Stimulated activated CD4-positive, alpha-beta T cell treated with anti-CD3 and anti-CD28 coated beads, TNF-alpha, amount 100 ng/mL, for 24 hours (primary cell): ENCODE data around the gene POLA1.
"Not testable (repeated sequence)": the region's sequence is repeated elsewhere in the genome, so short reads cannot be mapped to it uniquely, and the experiment has no call there.

Experiments used
- DNase-seq, 3 experiments: peaks; one replicate each; pipeline ENCODE4 v3.0.0-alpha.2; 2020; ENCODE audit warnings: low read depth in 3 of 3

The POLA1 gene, protein sequence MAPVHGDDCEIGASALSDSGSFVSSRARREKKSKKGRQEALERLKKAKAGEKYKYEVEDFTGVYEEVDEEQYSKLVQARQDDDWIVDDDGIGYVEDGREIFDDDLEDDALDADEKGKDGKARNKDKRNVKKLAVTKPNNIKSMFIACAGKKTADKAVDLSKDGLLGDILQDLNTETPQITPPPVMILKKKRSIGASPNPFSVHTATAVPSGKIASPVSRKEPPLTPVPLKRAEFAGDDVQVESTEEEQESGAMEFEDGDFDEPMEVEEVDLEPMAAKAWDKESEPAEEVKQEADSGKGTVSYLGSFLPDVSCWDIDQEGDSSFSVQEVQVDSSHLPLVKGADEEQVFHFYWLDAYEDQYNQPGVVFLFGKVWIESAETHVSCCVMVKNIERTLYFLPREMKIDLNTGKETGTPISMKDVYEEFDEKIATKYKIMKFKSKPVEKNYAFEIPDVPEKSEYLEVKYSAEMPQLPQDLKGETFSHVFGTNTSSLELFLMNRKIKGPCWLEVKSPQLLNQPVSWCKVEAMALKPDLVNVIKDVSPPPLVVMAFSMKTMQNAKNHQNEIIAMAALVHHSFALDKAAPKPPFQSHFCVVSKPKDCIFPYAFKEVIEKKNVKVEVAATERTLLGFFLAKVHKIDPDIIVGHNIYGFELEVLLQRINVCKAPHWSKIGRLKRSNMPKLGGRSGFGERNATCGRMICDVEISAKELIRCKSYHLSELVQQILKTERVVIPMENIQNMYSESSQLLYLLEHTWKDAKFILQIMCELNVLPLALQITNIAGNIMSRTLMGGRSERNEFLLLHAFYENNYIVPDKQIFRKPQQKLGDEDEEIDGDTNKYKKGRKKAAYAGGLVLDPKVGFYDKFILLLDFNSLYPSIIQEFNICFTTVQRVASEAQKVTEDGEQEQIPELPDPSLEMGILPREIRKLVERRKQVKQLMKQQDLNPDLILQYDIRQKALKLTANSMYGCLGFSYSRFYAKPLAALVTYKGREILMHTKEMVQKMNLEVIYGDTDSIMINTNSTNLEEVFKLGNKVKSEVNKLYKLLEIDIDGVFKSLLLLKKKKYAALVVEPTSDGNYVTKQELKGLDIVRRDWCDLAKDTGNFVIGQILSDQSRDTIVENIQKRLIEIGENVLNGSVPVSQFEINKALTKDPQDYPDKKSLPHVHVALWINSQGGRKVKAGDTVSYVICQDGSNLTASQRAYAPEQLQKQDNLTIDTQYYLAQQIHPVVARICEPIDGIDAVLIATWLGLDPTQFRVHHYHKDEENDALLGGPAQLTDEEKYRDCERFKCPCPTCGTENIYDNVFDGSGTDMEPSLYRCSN (N-terminal part only)

DNA sequence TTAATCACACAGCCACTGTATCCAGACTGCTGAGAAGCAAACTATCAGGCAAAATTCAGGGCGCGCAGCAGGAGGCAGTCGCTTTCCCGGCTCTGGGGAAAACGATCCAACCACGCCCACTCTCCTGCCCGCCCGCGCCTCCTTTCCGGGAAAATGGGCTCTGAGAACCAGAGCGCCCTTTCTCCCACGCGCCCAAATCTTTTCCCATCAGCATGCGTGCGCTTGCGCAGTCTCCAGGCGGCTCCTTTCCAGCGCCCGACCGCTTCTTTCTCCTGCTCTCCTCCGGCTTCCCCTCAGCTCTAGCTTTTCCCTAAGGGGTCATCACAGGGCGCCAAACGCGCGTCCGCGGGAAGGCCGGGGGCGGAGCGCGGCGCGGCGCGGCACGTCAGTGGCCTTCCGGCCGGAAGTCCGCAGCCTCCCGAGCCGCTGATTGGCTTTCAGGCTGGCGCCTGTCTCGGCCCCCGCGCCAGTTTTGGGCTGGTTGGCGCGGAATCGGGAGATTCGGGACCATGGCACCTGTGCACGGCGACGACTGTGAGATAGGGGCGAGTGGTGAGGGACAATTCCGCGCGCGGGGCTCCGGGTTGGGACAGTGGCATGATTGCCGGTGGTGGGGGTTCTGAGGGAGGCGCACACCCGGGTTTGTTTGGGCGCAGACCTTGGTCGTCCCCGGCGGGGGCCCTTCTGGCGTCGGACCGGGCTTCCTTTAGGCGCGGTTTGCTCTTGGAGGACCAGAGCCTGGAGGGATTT is at the start of gene POLA1:
Gene POLA1 (plus strand): TSS at position 466 of the 750 bp plus-strand sequence. CDS start 44 bp downstream, at position 510.
- peak; percentile 59 to 83 (median 66) for DNase-seq

DNA sequence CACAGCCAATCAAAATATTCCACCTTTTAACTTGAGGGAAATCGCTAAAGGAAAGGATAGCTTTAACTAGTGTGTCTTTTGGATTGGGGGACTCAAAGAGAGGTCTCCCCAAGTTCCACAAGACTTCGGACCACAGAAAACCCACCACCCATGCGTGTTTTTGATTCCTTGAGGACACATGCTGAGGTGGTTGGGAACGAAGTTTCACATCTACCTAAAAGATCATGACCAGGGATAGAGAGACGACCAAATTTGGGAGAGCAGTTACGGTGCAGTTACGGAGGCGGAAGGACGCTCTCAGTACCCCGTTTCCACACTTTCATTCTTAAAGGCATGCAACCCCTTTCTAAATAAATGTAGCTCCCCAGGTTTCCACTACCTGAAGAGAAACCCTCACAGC is 47.7 kb upstream of the POLA1 start:
- DNase-seq, result no peak

DNA sequence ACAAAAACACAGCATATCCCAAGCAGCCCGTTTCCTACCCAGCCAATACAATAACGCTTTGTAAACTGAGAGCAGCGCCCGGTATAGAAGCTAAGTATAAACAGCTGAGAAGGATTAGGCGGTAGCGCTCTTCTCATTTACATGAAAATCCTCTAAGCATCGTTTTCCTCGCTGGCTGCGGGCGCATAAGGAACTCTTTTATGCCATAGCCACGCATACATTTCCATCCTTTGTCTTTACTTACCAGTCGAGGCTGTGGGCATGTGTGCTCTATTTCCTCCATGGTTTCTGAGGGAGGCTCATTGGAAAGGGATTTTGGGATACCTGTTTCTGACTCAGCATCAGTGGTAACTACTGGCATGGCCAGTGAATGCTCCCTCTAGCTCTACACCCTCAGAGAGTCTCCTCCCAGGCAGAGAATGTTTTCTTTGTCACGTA is 47.0 kb upstream of the POLA1 start:
- peak in 1 of 3 experiments; percentile 0 for DNase-seq

DNA sequence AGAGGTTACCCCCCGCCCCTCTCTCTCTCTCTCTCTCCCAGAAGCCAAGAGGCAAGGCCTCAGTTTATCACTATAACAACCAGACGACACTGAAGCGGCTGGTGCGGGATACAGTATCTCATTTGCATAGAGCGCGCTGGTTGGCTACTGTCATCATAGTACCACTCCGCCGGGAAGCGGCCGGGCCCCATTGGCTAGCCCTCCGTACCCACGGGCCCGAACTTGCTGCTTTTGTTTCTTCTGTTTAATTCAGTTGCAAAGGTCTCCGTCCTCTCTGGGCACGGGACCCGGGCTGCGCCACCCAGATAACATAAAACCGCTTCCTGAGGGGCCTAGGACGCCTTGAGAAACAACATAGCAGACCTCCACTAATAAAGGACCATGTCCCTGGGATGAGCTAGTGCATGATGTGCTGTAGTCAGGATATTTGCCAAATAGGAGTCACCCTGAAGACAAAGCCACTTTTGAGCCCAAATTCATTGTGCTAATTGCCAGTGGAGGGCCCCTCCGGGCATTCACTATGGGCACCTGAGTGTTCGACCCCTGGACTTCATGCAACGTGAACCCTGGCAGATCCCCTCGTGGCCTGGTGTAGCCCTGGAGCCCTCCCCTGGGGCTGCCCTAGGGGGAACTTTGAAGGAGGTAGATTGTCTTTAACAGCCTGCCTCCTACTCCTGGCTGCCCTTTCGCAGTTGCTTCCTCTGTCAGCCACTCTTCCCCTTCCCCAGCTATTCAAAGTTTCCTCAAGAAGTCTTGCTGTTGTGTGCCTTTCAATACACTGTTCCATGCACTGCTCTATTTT is 46.3 kb upstream of the POLA1 start, which contains the start of gene PCYT1B:
Gene PCYT1B (minus strand): TSS at position 91 of the 802 bp plus-strand sequence. CDS start 242 bp downstream, outside the sequence.
- DNase-seq, result peak; percentile 15 to 56 (median 28)

DNA sequence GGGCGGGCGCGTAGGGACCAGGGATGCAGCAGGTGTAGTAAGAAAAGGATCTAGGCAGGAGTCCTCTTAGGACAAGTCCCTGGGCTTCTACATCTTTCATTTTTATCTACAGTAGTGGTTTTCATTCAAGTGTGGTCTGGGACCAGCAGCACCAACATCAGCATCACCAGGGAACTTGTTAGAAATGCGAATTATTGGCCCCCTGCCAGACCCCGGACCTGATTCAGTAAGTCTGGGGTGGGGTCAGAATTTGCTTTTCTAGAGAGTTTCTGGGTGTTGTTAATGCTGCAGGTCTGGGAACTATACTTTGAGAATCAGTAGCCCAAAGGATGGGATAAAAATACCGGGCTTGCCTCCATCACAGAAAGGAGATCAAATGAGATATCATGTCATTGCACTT is 45.2 kb upstream of the POLA1 start:
- no peak for DNase-seq

DNA sequence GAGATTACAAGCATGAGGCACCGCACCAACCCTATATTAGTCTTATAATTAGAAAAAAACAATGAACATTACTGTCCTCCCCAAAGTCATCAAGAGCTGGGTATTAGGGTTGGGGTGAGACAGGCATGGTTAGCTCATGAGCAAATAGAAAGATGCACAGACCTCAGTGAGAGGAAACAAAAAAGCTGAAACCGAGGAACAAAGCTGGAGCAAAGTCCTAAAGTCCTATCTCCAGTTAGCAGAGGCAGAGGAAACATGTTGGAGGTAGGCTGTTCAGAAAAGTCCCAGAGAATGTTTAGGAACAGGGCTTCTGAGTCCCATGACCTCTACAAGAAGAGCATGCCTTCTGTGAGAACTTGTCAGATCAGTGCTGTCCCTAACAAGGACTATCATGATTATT is 41.9 kb upstream of the POLA1 start:
- no peak for DNase-seq

DNA sequence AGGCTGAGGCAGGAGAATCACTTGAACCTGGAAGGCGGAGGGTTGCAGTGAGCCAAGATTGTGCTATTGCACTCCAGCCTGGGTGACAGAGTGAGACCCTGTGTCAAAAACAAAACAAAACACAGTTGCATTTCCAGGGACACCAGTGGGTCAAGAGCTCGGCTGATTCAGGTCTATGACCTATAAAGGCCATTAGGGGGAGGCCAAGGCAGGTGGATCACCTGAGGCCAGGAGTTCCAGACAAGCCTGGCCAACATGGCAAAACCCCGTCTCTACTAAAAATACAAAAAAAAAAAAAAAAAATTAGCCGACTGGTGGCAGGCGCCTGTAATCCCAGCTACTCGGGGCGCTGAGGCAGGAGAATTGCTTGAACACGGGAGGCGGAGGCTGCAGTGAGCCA is 38.0 kb upstream of the POLA1 start:
- not testable (repeated sequence) for DNase-seq

DNA sequence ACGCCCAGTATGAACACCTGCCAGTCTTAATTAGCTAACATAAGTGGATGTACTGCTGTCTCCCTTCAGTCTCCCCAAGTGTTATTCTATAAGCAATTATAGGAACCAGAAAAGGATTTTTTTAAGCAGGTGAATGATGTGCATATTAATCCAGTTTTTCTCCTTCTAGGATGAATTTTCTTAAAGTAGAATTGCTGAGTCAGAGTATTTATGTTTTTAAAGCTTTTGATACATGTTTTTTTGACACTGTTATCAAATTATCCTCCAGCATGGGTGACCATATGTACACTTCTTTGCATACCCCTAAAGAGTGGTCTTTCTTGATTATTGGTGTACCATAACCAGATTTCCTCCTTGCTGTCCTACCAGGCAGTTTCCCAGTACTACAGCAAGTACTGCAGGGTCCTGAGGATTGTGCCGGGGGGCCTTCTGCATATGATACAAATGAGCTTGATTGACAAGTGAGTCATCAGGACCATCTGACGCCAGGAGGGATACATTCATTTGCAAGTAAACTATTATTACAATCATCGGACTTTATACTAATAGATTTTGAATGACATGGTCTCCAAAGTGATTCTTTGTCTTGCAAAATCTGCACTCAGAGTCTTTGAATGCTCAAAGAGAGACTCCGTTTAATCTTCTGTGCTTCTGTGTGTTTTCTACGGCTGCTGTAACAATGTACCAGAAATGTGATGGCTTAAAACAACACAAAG is 35.9 kb upstream of the POLA1 start:
- DNase-seq, result no peak

DNA sequence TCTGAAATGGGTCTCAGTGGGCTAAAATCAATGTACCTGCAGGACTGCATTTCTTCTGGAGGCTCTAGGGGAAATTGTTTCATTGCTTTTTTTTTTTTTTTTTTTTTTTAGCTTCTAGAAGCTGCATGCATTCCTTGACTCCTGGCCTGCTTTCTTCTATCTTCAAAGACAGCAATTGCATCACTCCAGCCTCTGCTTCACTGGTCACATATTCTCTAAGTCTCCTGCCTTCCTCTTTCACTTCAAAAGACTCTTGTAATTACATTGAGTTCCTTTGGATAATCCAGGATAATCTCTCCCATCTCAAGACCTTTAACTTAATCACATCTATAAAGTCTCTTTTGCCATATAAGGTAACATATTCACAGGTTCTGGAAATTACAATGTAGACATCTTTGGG is 35.3 kb upstream of the POLA1 start:
- no peak for DNase-seq

DNA sequence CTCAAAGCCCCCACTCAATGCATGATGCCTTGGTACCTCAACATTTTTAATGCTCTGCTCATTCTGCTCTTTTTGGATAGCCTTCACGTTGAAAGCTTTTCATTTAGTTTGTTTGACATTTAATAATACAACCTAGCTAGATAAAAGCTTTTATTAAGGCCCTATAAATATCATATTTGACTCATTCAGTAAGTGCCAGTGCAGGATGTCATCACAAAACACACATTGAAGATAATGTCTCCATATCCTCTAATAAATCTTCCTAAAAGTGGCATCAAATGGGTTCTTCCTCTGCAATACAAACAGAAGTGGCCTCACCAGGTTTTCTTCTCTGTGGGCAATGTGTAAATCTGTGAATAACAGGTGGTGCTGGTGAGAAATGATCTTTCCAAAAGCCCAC is 34.6 kb upstream of the POLA1 start:
- DNase-seq, result no peak

DNA sequence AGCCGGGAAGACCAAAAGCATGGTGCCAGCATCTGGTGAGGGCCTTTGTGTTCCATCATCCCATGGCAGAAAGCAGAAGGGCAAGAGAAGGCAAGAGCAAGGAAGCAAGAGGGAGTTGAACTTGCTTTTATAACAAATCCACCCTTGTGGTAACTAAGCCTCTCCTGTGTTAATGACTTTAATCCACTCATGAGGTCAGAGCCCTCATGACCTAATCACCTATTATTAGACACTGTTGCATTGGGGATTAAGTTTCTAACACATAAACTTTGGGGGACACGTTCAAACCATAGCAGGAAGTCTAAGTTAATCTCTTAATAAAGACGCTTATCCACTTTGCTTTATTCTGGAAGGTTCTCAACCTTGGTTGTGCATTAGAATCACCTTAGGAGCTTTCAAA is 34.1 kb upstream of the POLA1 start:
- no peak for DNase-seq

DNA sequence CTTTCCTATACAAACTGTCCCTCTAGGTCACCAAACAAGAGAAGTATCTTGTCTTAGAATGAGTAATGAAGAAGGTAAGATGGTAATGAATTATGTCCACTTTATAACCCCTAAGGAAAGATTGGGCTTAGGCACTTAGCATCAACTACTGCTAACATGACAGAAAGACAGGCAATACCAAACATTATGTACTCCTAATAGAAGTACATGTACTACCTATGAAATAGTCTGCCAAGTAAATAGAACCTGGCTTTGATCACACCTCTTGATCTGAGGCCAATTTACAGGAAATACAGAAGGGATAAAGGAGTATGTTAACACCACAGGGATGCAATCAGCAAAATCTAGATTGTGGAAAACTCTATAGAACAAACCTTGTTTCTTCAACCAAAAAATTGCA is 32.4 kb upstream of the POLA1 start:
- DNase-seq, result no peak

DNA sequence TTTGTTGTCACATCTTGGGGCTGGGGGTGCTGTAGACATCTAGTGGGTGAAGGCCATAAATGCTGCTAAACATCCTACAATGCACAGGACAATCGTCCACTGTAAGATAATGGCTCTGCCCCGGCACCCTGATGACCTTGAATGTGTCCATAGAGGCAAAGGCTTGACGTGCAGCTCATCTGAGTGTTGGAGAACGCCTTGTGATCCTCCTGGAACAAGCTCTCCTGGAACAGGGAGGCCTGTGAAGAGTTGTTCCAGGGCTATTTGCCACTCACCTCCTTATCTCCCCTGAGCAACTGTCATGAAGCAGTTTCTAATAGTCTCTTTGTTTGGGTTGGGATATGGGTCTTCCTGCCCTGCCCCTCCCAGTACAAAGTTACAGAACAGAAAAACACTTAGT is 31.4 kb upstream of the POLA1 start:
- no peak for DNase-seq

DNA sequence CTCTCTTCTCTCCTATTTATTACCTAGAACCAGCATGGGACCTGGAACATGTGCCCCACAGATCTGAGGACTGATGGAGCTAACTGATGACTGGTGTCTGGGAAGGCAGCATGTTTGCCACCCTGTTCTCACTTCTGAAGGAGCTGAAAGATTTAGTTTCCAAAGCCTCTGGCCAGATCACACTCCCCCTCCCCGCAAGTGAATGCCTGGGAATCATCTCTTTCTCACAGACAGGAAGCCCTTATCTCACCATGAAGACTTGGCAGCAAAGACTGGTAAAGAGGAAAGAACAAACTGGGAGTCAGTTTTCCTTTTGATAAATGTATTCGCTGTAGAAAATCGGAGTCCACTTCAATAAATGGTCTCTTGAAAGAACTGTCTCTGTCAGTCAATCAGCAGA is 25.6 kb upstream of the POLA1 start:
- no peak for DNase-seq

DNA sequence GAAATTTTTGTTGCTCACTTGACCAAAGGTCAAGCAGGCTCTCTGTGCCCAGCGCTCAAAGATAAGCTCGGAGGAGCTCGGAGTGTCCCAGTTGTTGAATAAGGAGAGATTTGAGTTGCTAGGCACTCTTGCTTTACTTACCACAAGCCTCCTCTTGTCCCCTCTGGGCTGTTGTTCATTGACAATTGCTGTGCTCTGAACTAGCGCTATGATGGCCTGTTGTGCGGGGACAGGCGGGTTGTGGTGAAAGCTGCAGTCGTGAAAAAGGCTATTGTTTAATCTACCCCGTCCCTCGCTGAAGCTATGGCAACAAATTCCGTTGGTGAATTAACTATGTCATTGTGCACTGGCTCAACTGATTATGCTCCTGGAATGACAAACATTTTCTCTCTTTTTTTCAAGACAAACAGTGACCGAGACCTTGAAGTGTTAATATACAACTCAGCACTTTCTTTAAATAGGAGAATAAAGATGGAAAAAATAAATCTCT is 21.0 kb upstream of the POLA1 start:
- DNase-seq, result no peak

DNA sequence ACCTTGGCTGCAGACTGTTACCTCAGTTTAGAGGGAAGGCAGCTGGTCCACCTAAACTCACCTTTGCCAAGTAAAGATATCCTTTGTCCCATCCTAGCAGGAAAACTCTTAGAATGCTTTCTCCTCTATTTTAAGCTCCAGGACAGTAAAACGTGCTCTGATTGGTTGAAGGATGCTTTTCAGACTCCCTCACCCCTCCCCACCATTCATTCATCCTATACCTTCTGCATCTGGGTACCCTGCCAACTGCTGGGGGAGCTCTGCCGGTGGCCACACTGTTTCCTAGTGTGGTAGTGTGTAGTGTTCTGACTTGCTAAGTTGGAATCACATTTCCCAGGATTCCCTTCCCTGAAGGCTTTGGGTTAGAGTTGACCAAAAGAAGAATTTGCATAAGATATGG is 20.3 kb upstream of the POLA1 start:
- no peak for DNase-seq

DNA sequence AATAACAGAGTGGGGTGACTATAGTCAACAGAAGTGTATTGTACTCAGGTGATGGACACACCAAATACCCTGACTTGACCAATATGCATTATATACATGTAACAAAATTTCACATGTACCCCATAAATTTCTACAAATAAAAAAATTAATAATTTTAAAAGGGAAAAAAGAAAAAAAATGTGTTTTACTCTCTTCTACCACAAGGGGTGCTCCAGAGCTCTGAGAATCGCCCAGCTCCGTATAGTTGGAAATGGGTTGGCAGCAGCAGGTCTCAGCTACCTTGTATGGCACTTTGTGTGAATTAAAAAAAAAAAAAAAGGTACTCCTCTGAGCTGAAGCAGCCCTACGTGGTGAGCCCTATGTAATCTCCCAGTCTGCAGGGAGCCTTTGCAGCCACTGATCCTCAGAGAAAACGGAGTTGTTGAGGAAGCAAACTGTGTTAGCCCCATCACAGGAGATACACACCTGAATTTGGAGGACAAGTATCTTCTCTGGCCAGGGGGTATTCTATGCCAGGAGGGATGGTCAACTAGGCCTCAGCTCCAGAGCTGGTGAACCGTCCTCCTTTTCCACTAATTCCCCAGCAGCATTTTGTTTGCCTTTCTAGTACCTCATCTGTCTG is 17.2 kb upstream of the POLA1 start:
- DNase-seq, result no peak

DNA sequence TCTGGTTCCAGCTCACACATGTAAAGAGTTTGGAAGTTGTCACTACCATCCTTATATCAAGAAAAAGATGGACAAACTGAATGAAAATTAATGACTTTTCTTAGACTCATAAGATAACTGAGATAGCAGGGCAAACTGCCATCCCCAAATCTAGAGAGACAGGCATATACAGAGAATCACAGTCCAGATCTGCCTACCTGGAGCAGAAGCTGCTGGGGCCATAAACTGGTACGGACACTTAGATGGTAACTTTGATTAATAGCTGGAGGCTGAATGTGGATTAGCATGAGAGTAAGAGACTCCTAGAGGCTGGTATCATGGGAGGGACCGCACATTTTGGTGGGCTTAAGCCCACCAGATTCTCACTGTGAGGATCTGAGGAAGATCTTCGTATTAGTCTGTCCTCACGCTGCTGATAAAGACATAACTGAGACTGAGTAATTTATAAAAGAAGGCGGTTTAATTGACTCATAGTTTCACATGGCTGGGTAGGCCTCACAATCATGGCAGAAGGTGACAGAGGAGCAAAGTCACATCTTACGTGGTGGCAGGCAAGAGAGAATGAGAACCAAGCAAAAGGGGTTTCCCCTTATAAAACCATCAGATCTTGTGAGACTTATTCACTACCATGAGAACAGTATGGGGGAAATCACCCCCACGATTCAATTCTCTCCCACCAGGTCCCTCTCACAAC is 10.8 kb upstream of the POLA1 start:
- DNase-seq, result peak in 1 of 3 experiments; percentile 34
